GM23338 (cell line): ENCODE data around the gene FAM20C. TPM values are rescaled to one million over a fixed set of nuclear protein-coding genes. Genes with fewer than 3 reads are reported as not detected.

Experiments
- ATAC-seq: fragments of 200-7000 bp; cut with Tn5 transposase; 3 replicates; pipeline ENCODE4 v1.9.1; 2020
- DNase-seq: peaks from one replicate; pipeline ENCODE4 v3.0.0-alpha.2; 2015; ENCODE audit warnings: low spot score
- H2AFZ ChIP-seq: fragments of 200-600 bp; sonication (generic); 2 replicates; pipeline ENCODE4 v1.8.0; 2016; ENCODE audit warnings: antibody characterized with exemption, mild to moderate bottlenecking, moderate library complexity
- H3F3A ChIP-seq: fragments of 200-600 bp; sonication (generic); replicated peaks from 2 replicates; pipeline ENCODE4 v1.8.0; 2017; ENCODE audit warnings: antibody characterized with exemption, mixed run types, low read depth
- H3K27ac ChIP-seq: fragments of 200-600 bp; sonication (generic); 2 replicates; pipeline ENCODE4 v1.6.1; 2016; ENCODE audit warnings: low read depth
- H3K27me3 ChIP-seq: fragments of 200-600 bp; sonication (generic); 2 replicates; pipeline ENCODE4 v1.8.0; 2016; ENCODE audit warnings: mild to moderate bottlenecking, mixed run types, moderate library complexity; ENCODE audit not compliant: insufficient read depth
- H3K36me3 ChIP-seq: fragments of 200-600 bp; sonication (generic); 2 replicates; pipeline ENCODE4 v1.8.0; 2016; ENCODE audit warnings: mild to moderate bottlenecking; ENCODE audit not compliant: insufficient read depth
- H3K4me1 ChIP-seq: fragments of 200-600 bp; sonication (generic); 2 replicates; pipeline ENCODE4 v1.8.0; 2016; ENCODE audit warnings: mild to moderate bottlenecking, moderate library complexity; ENCODE audit not compliant: insufficient read depth
- H3K4me2 ChIP-seq: fragments of 200-600 bp; sonication (generic); 2 replicates; pipeline ENCODE4 v1.7.1; 2017; ENCODE audit warnings: mixed run types
- H3K4me3 ChIP-seq: fragments of 200-600 bp; sonication (generic); 2 replicates; pipeline ENCODE4 v1.6.1; 2016; ENCODE audit warnings: mixed run types
- H3K79me2 ChIP-seq: fragments of 200-600 bp; sonication (generic); replicated peaks from 2 replicates; pipeline ENCODE4 v1.8.0; 2017; ENCODE audit warnings: mild to moderate bottlenecking; ENCODE audit not compliant: insufficient read depth
- H3K9me2 ChIP-seq: fragments of 200-600 bp; sonication (generic); 2 replicates; pipeline ENCODE4 v1.8.0; 2017; ENCODE audit not compliant: insufficient read depth
- H4K20me1 ChIP-seq: fragments of 200-600 bp; sonication (generic); replicated peaks from 2 replicates; pipeline ENCODE4 v1.8.0; 2017; ENCODE audit warnings: mild to moderate bottlenecking; ENCODE audit not compliant: insufficient read depth
- H3K27ac Mint-ChIP-seq: 2 replicates; pipeline ENCODE4 v1.8.0; 2020; ENCODE audit warnings: inconsistent platforms, mild to moderate bottlenecking, moderate library complexity, mixed read lengths
- H3K27me3 Mint-ChIP-seq: 3 replicates; pipeline ENCODE4 v1.8.0; 2022; ENCODE audit warnings: low read depth, mild to moderate bottlenecking, moderate library complexity, mixed read lengths, inconsistent platforms; ENCODE audit not compliant: insufficient read depth, poor library complexity
- H3K36me3 Mint-ChIP-seq: 3 replicates; pipeline ENCODE4 v1.8.0; 2021; ENCODE audit warnings: low read depth, mild to moderate bottlenecking, inconsistent platforms, moderate library complexity, mixed read lengths
- H3K4me1 Mint-ChIP-seq: 3 replicates; pipeline ENCODE4 v1.8.0; 2020; ENCODE audit warnings: mild to moderate bottlenecking, inconsistent platforms, mixed read lengths
- H3K4me3 Mint-ChIP-seq: 3 replicates; pipeline ENCODE4 v1.8.0; 2021; ENCODE audit warnings: moderate library complexity, mild to moderate bottlenecking, inconsistent platforms, mixed read lengths
- H3K9me3 Mint-ChIP-seq: 3 replicates; pipeline ENCODE4 v1.8.0; 2020; ENCODE audit warnings: moderate library complexity, mild to moderate bottlenecking, inconsistent platforms, mixed read lengths
- EZH2 ChIP-seq: fragments of 200-600 bp; sonication (generic); IDR thresholded peaks from one replicate; pipeline ENCODE4 v1.8.0; 2017; ENCODE audit warnings: antibody characterized with exemption, mild to moderate bottlenecking, low read depth; ENCODE audit not compliant: unreplicated experiment
- EZH2phosphoT487 ChIP-seq: fragments of 200-600 bp; sonication (generic); IDR thresholded peaks from one replicate; pipeline ENCODE4 v1.8.1; 2018; ENCODE audit warnings: antibody characterized with exemption; ENCODE audit not compliant: unreplicated experiment
- JUNB ChIP-seq: IDR thresholded peaks from one replicate; pipeline ENCODE4 v1.6.1; 2016; ENCODE audit warnings: antibody characterized with exemption; ENCODE audit not compliant: unreplicated experiment
- NANOG ChIP-seq: IDR thresholded peaks from 2 replicates; pipeline ENCODE4 v1.6.1; 2016; ENCODE audit warnings: antibody characterized with exemption, borderline replicate concordance
- POLR2AphosphoS5 ChIP-seq: IDR thresholded peaks from 2 replicates; pipeline ENCODE4 v1.6.1; 2016; ENCODE audit warnings: antibody characterized with exemption, low read depth
- STAT1 ChIP-seq: IDR thresholded peaks from one replicate; pipeline ENCODE4 v1.6.1; 2016; ENCODE audit warnings: antibody characterized with exemption; ENCODE audit not compliant: unreplicated experiment
- ZNF114 ChIP-seq: fragments of 250-450 bp; sonication (Bioruptor Pico); IDR thresholded peaks from 2 replicates; pipeline ENCODE4 v1.5.0; 2020; ENCODE audit warnings: mild to moderate bottlenecking, moderate library complexity
- polyA plus RNA-seq: library from polyadenylated mRNA; unstranded; fragments of >200 nt; fragmentation: Nextera tagmentation; extraction: Ambion mirVana; gene quantifications from 2 replicates; pipeline ENCODE4 v1.2.1, GENCODE V29; 2016
- total RNA-seq: library from RNA; depleted of rRNA; stranded (reverse); fragments of >200 nt; shearing (Covaris generic); gene quantifications from 2 replicates; pipeline ENCODE4 v1.2.3, GENCODE V29; 2014
- TF ChIP-seq, protein P1 (sequence below): IDR thresholded peaks from 2 replicates; pipeline ENCODE4 v1.6.1; 2016; ENCODE audit warnings: antibody characterized with exemption
- TF ChIP-seq, protein P2 (sequence below): fragments of 250-450 bp; sonication (Bioruptor Pico); IDR thresholded peaks from 2 replicates; pipeline ENCODE4 v1.5.0; 2020; ENCODE audit warnings: mild to moderate bottlenecking, moderate library complexity

The FAM20C gene
- total and polyA plus RNA-seq, 2 experiments from 2014 or later: 7.6 to 24.8 TPM

DNA sequence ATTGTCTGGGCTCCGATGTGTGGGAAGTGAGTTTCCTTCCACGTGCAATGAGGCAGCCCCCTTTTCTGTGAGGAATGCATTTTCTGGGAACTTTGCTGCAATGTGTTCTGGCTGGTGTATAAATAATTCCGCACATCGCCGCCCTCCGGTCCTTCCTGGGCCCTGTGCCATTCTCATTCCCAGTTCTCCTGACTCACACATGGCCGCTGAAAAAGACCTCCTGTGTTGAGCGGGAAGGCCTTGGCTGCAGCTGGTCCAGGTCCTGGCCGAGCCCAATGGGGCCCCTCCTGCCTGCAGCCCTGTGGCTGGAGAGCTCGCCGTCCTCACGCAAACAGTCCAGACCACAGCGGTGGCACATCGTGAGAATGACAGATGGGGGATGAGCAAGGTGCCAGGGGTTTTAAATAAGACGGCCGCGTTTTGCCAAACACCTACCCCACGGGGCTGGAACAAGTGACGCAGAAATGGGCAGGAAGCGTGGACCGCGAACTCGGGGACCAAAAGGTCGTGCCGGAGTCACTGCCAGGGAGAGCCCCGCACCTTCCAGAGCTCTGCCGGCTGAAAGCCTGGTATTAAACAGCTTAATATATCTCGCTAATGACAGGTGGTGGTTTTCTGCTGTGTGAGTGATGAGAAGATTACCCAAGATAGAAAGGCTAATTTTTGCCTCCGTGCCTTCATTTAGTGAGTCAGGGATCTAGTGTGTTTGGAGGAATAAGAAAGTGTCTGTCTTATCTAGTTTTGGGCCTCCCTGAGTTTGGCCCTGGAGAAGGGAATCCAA, 37.0 kb downstream of the FAM20C start:
- no peaks in the 10 kb centered on the region for H3K79me2 ChIP-seq
- no peak overlapping the region for H3K4me3 ChIP-seq
- no peak overlapping the region for H3K27ac ChIP-seq
- no peak for TF ChIP-seq POLR2AphosphoS5
- TF ChIP-seq JUNB: no peak
- TF ChIP-seq STAT1: no peak
- no peak for TF ChIP-seq EZH2
- TF ChIP-seq, protein P1, sequence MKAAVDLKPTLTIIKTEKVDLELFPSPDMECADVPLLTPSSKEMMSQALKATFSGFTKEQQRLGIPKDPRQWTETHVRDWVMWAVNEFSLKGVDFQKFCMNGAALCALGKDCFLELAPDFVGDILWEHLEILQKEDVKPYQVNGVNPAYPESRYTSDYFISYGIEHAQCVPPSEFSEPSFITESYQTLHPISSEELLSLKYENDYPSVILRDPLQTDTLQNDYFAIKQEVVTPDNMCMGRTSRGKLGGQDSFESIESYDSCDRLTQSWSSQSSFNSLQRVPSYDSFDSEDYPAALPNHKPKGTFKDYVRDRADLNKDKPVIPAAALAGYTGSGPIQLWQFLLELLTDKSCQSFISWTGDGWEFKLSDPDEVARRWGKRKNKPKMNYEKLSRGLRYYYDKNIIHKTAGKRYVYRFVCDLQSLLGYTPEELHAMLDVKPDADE: no peak
- no peak for TF ChIP-seq ZNF114 (CRISPR knock-in tag)
- TF ChIP-seq, protein P2, sequence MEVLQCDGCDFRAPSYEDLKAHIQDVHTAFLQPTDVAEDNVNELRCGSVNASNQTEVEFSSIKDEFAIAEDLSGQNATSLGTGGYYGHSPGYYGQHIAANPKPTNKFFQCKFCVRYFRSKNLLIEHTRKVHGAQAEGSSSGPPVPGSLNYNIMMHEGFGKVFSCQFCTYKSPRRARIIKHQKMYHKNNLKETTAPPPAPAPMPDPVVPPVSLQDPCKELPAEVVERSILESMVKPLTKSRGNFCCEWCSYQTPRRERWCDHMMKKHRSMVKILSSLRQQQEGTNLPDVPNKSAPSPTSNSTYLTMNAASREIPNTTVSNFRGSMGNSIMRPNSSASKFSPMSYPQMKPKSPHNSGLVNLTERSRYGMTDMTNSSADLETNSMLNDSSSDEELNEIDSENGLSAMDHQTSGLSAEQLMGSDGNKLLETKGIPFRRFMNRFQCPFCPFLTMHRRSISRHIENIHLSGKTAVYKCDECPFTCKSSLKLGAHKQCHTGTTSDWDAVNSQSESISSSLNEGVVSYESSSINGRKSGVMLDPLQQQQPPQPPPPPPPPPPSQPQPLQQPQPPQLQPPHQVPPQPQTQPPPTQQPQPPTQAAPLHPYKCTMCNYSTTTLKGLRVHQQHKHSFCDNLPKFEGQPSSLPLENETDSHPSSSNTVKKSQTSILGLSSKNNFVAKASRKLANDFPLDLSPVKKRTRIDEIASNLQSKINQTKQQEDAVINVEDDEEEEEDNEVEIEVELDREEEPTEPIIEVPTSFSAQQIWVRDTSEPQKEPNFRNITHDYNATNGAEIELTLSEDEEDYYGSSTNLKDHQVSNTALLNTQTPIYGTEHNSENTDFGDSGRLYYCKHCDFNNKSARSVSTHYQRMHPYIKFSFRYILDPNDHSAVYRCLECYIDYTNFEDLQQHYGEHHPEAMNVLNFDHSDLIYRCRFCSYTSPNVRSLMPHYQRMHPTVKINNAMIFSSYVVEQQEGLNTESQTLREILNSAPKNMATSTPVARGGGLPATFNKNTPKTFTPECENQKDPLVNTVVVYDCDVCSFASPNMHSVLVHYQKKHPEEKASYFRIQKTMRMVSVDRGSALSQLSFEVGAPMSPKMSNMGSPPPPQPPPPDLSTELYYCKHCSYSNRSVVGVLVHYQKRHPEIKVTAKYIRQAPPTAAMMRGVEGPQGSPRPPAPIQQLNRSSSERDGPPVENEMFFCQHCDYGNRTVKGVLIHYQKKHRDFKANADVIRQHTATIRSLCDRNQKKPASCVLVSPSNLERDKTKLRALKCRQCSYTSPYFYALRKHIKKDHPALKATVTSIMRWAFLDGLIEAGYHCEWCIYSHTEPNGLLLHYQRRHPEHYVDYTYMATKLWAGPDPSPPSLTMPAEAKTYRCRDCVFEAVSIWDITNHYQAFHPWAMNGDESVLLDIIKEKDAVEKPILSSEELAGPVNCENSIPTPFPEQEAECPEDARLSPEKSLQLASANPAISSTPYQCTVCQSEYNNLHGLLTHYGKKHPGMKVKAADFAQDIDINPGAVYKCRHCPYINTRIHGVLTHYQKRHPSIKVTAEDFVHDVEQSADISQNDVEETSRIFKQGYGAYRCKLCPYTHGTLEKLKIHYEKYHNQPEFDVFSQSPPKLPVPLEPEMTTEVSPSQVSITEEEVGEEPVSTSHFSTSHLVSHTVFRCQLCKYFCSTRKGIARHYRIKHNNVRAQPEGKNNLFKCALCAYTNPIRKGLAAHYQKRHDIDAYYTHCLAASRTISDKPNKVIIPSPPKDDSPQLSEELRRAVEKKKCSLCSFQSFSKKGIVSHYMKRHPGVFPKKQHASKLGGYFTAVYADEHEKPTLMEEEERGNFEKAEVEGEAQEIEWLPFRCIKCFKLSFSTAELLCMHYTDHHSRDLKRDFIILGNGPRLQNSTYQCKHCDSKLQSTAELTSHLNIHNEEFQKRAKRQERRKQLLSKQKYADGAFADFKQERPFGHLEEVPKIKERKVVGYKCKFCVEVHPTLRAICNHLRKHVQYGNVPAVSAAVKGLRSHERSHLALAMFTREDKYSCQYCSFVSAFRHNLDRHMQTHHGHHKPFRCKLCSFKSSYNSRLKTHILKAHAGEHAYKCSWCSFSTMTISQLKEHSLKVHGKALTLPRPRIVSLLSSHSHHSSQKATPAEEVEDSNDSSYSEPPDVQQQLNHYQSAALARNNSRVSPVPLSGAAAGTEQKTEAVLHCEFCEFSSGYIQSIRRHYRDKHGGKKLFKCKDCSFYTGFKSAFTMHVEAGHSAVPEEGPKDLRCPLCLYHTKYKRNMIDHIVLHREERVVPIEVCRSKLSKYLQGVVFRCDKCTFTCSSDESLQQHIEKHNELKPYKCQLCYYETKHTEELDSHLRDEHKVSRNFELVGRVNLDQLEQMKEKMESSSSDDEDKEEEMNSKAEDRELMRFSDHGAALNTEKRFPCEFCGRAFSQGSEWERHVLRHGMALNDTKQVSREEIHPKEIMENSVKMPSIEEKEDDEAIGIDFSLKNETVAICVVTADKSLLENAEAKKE (CRISPR knock-in tag): no peak
- TF ChIP-seq EZH2phosphoT487: no peak
- no peak for TF ChIP-seq NANOG
- H4K20me1 ChIP-seq: no peaks in the 10 kb centered on the region
- no peaks in the 10 kb centered on the region for H3K36me3 ChIP-seq
- H3K36me3 Mint-ChIP-seq: peaks cover 19% of the 10 kb centered on the region
- H3K4me3 Mint-ChIP-seq: no peak overlapping the region
- H3K4me1 ChIP-seq: no peaks in the 10 kb centered on the region
- H2AFZ ChIP-seq: no peak overlapping the region
- no peaks in the 10 kb centered on the region for H3K27me3 ChIP-seq
- H3K27me3 Mint-ChIP-seq: peaks cover 3% of the 10 kb centered on the region
- H3K27ac Mint-ChIP-seq: no peak overlapping the region
- no peak overlapping the region for H3K4me2 ChIP-seq
- H3K4me1 Mint-ChIP-seq: 0 out of 3 replicates have a peak, but pooled peaks cover 2% of the 10 kb centered on the region
- DNase-seq (no peak), ATAC-seq (no peak)
- no peaks in the 10 kb centered on the region for H3K9me2 ChIP-seq
- H3F3A ChIP-seq: no peaks in the 10 kb centered on the region
- no peaks in the 10 kb centered on the region; the same call in 2 of the 3 replicates for H3K9me3 Mint-ChIP-seq
